Cardiac atrium fibroblast (primary cell): ENCODE data around the gene DNAAF3. TPM values are rescaled to one million over a fixed set of nuclear protein-coding genes. Genes with fewer than 3 reads are reported as not detected.

Source experiments
- total RNA-seq: library from RNA; depleted of rRNA; stranded (reverse); fragments of >200 nt; gene quantifications from 2 replicates; pipeline ENCODE4 v1.2.3, GENCODE V29; 2015

DNAAF3 gene
- 7.3 and 8.8 TPM in 2 replicates for total RNA-seq

GRCh38 chr19:55166530-55167268 is at the start of gene DNAAF3:
Gene DNAAF3 (minus strand): TSS chr19:55166613. CDS start chr19:55166413, 200 bp downstream.

GRCh38 chr19:55208880-55209692 is 42.7 kb upstream of the DNAAF3 start, which contains the start of gene PTPRH:
Gene PTPRH (minus strand): TSS chr19:55209501. CDS start chr19:55209433, 68 bp downstream.

GRCh38 chr19:55179606-55180484 is 13.4 kb upstream of the DNAAF3 start, which contains the start of gene SYT5:
Gene SYT5 (minus strand): TSS chr19:55180289. CDS start chr19:55179041, 1,248 bp downstream.

GRCh38 chr19:55157064-55157908 is 9.1 kb downstream of the DNAAF3 start, which contains the start of gene TNNI3:
Gene TNNI3 (minus strand): TSS chr19:55157732. CDS start chr19:55157589, 143 bp downstream.

GRCh38 chr19:55149078-55150003 is 17.1 kb downstream of the DNAAF3 start, which contains the start of gene TNNT1:
Gene TNNT1 (minus strand): TSS chr19:55149206. CDS start chr19:55147157, 2,049 bp downstream.

GRCh38 chr19:55116859-55117662 is 49.4 kb downstream of the DNAAF3 start, which contains the start of gene PPP1R12C:
Gene PPP1R12C (minus strand): TSS chr19:55117637. CDS start chr19:55117543, 94 bp downstream.

Other genes starting within 250 kb of the DNAAF3 start
- not detected in 2 replicates for gene NLRP7, start 219.1 kb downstream of the DNAAF3 start, total RNA-seq
- not detected in 2 replicates for gene NLRP2, start 200.2 kb downstream of the DNAAF3 start, total RNA-seq
- gene GP6, start 128.3 kb downstream of the DNAAF3 start, total RNA-seq = not detected in 2 replicates
- 9.4 and 10.8 TPM in 2 replicates for gene RDH13, start 103.5 kb downstream of the DNAAF3 start, total RNA-seq
- gene EPS8L1, start 90.7 kb downstream of the DNAAF3 start, total RNA-seq = 0.90 and 4.9 TPM in 2 replicates
- gene PPP1R12C, start 49.0 kb downstream of the DNAAF3 start, total RNA-seq = 58.6 and 82.5 TPM in 2 replicates
- gene TNNT1, start 17.4 kb downstream of the DNAAF3 start, total RNA-seq = 3.2 TPM in 1 of 2 replicates, not detected in the other
- not detected in 2 replicates for gene TNNI3, start 8.9 kb downstream of the DNAAF3 start, total RNA-seq
- gene SYT5, start 13.7 kb upstream of the DNAAF3 start, total RNA-seq = 0.54 and 1.1 TPM in 2 replicates
- gene PTPRH, start 42.9 kb upstream of the DNAAF3 start, total RNA-seq = 4.2 and 5.3 TPM in 2 replicates
- 0.18 and 2.3 TPM in 2 replicates for gene TMEM86B, start 62.1 kb upstream of the DNAAF3 start, total RNA-seq
- gene PPP6R1, start 92.4 kb upstream of the DNAAF3 start, total RNA-seq = 29.1 and 42.4 TPM in 2 replicates
- gene HSPBP1, start 113.5 kb upstream of the DNAAF3 start, total RNA-seq = 21.9 and 33.4 TPM in 2 replicates
- 6.1 and 10.2 TPM in 2 replicates for gene BRSK1, start 117.4 kb upstream of the DNAAF3 start, total RNA-seq
- not detected in 2 replicates for gene TMEM150B, start 158.7 kb upstream of the DNAAF3 start, total RNA-seq
- gene KMT5C, start 173.3 kb upstream of the DNAAF3 start, total RNA-seq = 2.2 and 12.2 TPM in 2 replicates
- gene COX6B2, start 188.1 kb upstream of the DNAAF3 start, total RNA-seq = not detected in 2 replicates
- not detected in 2 replicates for gene GARIN5B, start 196.6 kb upstream of the DNAAF3 start, total RNA-seq
- 1.6 and 2.9 TPM in 2 replicates for gene IL11, start 203.8 kb upstream of the DNAAF3 start, total RNA-seq
- gene TMEM190, start 210.2 kb upstream of the DNAAF3 start, total RNA-seq = not detected in 2 replicates
- gene TMEM238, start 217.7 kb upstream of the DNAAF3 start, total RNA-seq = not detected in 2 replicates
- 461 and 521 TPM in 2 replicates for gene RPL28, start 219.3 kb upstream of the DNAAF3 start, total RNA-seq
- 40.5 and 48.0 TPM in 2 replicates for gene UBE2S, start 241.2 kb upstream of the DNAAF3 start, total RNA-seq